Osteocyte (in vitro differentiated cells): Measurements from ENCODE around the gene NUDT17. TPM values are rescaled to one million over a fixed set of nuclear protein-coding genes. Genes with fewer than 3 reads are reported as not detected.

Source experiments
- DNase-seq: peaks from one replicate; pipeline ENCODE4 v3.0.0; 2021; ENCODE audit warnings: mixed read lengths; ENCODE audit not compliant: unreplicated experiment; ENCODE audit errors: extremely low spot score
- H3K27ac Mint-ChIP-seq: one replicate; pipeline ENCODE4 v1.8.0; 2021; ENCODE audit warnings: mild to moderate bottlenecking, mixed read lengths; ENCODE audit not compliant: unreplicated experiment
- H3K27me3 Mint-ChIP-seq: one replicate; pipeline ENCODE4 v1.8.0; 2021; ENCODE audit warnings: mixed read lengths; ENCODE audit not compliant: unreplicated experiment
- H3K36me3 Mint-ChIP-seq: one replicate; pipeline ENCODE4 v1.8.0; 2021; ENCODE audit warnings: mixed read lengths; ENCODE audit not compliant: unreplicated experiment
- H3K4me1 Mint-ChIP-seq: one replicate; pipeline ENCODE4 v1.8.0; 2021; ENCODE audit warnings: mixed read lengths; ENCODE audit not compliant: unreplicated experiment
- H3K4me3 Mint-ChIP-seq: one replicate; pipeline ENCODE4 v1.8.0; 2021; ENCODE audit warnings: mild to moderate bottlenecking, moderate library complexity, mixed read lengths; ENCODE audit not compliant: unreplicated experiment
- H3K9me3 Mint-ChIP-seq: one replicate; pipeline ENCODE4 v1.8.0; 2021; ENCODE audit warnings: mixed read lengths; ENCODE audit not compliant: unreplicated experiment
- total RNA-seq: library from RNA; stranded (reverse); gene quantifications from 2 replicates; pipeline ENCODE4 v1.2.1, GENCODE V29; 2021
- TF ChIP-seq, protein P1 (sequence below): fragments of 200-600 bp; sonication (generic); IDR thresholded peaks from 2 replicates; pipeline ENCODE4 v1.5.0; 2021; ENCODE audit warnings: antibody characterized with exemption, mild to moderate bottlenecking, moderate library complexity

NUDT17 gene
- total RNA-seq, 1 donor from 2014 or later = 2.4 TPM

DNA sequence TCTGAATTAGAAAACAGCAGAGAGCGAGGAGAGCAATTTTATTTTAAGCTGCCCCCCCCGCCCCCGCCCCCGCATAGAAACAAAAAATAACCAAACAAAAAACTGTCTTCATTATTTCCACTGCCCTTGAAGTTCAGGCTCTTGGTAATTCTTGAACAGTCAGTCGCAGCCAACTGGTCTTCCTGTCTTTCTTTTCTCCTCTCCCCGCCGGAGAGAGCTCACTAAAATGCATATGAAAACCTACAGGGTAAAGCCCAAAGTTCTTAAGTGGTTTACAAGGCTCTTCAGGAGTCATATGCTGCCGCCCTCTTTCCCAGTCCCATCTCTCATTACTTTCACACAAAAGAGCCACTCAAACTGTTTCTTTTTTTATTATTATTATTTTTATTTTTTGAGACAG, 41.4 kb downstream of the NUDT17 start:
- TF ChIP-seq, protein P1, sequence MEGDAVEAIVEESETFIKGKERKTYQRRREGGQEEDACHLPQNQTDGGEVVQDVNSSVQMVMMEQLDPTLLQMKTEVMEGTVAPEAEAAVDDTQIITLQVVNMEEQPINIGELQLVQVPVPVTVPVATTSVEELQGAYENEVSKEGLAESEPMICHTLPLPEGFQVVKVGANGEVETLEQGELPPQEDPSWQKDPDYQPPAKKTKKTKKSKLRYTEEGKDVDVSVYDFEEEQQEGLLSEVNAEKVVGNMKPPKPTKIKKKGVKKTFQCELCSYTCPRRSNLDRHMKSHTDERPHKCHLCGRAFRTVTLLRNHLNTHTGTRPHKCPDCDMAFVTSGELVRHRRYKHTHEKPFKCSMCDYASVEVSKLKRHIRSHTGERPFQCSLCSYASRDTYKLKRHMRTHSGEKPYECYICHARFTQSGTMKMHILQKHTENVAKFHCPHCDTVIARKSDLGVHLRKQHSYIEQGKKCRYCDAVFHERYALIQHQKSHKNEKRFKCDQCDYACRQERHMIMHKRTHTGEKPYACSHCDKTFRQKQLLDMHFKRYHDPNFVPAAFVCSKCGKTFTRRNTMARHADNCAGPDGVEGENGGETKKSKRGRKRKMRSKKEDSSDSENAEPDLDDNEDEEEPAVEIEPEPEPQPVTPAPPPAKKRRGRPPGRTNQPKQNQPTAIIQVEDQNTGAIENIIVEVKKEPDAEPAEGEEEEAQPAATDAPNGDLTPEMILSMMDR = no peak
- Mint-ChIP-seq H3K36me3 (no peaks in the 10 kb centered on the region), H3K27ac (no peak overlapping the region), H3K4me3 (peak overlapping the region; percentile 83), H3K4me1 (peaks cover 48% of the 10 kb centered on the region), H3K9me3 (no peaks in the 10 kb centered on the region), H3K27me3 (peaks cover 13% of the 10 kb centered on the region)
- no peak for DNase-seq

DNA sequence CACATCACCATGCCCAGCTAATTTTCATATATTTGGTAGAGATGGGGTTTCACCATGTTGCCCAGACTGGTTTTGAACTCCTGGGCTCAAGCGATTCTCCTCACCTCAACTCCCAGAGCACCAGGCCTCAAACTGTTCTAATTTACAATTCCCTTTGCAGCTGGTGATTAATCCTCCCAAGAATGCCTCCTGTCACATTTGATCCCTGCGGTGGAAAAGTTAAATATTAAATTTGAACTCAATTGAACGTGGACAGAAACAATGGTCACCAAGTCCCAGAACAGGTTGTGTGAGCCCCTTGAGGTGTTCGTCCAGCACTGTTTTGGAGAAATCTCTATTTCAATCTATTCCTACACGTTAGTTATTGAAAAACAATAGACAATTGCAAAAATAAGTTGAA, 42.2 kb downstream of the NUDT17 start:
- Mint-ChIP-seq H3K36me3 (no peaks in the 10 kb centered on the region), H3K4me3 (no peak overlapping the region), H3K4me1 (peaks cover 53% of the 10 kb centered on the region), H3K9me3 (no peaks in the 10 kb centered on the region), H3K27ac (no peak overlapping the region), H3K27me3 (peaks cover 12% of the 10 kb centered on the region)
- TF ChIP-seq, protein P1 = no peak
- no peak for DNase-seq

DNA sequence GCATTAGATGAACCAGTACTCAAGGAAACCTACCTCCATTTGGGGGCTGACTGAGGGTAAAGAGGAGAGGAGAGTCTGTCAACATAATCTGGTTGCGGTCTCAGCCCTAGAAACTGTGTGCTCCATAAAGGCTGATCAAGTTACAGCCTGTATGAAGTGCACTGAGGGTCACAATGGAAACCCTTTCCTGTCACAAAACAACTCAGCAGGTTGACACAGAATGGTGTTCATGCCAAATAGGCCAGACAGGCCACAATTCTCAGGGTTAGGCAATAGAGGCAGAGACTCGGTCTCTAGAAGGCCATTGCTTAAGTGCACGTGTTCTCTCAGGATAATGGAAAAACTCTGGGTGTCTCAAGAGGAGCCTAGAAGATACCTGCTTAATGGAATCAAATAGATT, 44.3 kb downstream of the NUDT17 start:
- Mint-ChIP-seq H3K36me3 (peaks cover 3% of the 10 kb centered on the region), H3K27me3 (peaks cover 6% of the 10 kb centered on the region), H3K9me3 (no peaks in the 10 kb centered on the region)

DNA sequence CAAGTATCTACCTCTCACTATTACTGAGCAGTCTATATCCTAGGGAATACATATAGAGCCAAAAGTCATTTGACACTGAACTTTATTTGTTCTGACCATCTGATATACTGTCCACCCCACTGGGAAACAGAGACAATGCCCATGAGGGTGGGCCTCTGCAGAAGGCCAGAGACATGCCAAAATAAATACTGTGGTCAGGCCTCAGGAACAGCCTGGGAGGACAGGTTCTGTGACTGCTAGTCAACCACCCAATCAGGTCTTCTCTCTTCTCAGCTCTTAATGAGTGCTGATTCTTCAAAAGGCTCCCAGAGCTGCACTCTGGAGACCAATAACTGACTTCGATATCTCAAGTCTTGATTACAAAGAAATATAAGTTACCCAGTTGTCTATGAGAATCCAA, 45.7 kb downstream of the NUDT17 start:
- Mint-ChIP-seq H3K36me3 (peaks cover 4% of the 10 kb centered on the region), H3K27me3 (no peaks in the 10 kb centered on the region), H3K4me1 (peaks cover 49% of the 10 kb centered on the region), H3K27ac (peak overlapping the region; percentile 98), H3K9me3 (no peaks in the 10 kb centered on the region), H3K4me3 (peak overlapping the region; percentile 18)
- DNase-seq = no peak
- TF ChIP-seq, protein P1 = no peak

More for the DNA sequence above, 44.3 kb downstream of the NUDT17 start:
- Mint-ChIP-seq H3K4me1 (peaks cover 60% of the 10 kb centered on the region), H3K27ac (peak overlapping the region; percentile 14), H3K4me3 (no peak overlapping the region)
- TF ChIP-seq, protein P1 = no peak
- DNase-seq = no peak

DNA sequence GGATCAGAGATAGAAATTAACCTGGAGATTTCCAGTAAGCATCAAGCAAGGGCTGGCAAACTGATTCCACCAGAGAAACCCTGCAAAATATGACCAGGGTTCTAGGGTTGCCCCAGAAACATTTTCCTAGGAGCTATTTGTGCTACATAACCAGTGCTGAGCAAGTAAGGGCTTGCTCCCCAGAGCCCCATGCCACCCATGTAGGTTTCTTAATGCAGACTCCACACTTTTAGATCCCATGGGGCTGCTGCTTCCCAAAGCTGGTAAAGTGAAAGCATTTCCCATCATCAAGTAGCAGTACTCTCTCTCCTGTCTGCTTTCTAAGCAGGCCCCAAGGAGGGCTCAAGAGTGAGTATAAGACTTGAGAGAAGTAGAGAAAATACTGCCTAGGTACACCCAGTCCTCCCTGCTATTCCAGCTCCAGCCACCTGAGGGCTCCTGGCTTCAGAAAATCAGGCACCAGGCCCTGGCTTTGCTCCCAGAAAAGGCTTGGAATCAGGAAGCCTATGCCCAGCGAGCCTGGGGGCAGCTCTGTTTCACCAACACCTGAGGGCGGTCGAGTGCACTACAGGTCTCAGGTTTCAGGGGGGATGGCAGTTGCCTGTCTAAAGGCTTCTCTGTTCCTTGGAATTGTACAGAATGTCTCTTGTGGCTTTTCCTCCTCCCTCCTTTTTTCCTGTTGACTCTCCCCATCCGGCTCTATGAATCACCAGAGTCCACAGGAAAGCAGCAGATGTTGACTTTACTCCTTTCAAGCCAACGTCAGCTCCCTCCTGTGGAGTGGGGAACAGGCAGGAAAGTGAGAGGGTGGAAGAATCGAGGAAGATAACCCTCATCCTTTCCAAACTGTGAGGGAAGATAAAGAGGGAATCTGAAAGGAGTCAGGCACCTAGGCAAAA, 46.4 kb downstream of the NUDT17 start:
- H3K27me3 Mint-ChIP-seq = no peaks in the 10 kb centered on the region
- peak overlapping the region; percentile 41 for H3K4me3 Mint-ChIP-seq
- TF ChIP-seq, protein P1 = peak; percentile 97
- peaks cover 11% of the 10 kb centered on the region for H3K36me3 Mint-ChIP-seq
- no peaks in the 10 kb centered on the region for H3K9me3 Mint-ChIP-seq
- peak overlapping the region; percentile 98 for H3K27ac Mint-ChIP-seq
- H3K4me1 Mint-ChIP-seq = peaks cover 46% of the 10 kb centered on the region
- peak; percentile 98 for DNase-seq
